Smooth muscle cell (in vitro differentiated cells): Measurements from ENCODE around the gene WWC2. TPM values are rescaled to one million over a fixed set of nuclear protein-coding genes. Genes with fewer than 3 reads are reported as not detected.

Experiments used
- DNase-seq: peaks from one replicate; lab custom pipeline; 2025; ENCODE audit not compliant: unreplicated experiment; lab: John Stamatoyannopoulos, UW
- H2AFZ ChIP-seq: fragments of 200-600 bp; sonication (generic); 2 replicates; pipeline ENCODE4 v1.6.0; 2016; ENCODE audit warnings: antibody characterized with exemption, low read depth, mild to moderate bottlenecking
- H3F3A ChIP-seq: fragments of 200-600 bp; sonication (generic); 2 replicates; pipeline ENCODE4 v1.6.0; 2017; ENCODE audit warnings: antibody characterized with exemption, low read depth
- H3K27ac ChIP-seq: fragments of 200-600 bp; sonication (generic); 2 replicates; pipeline ENCODE4 v1.5.1; 2016; ENCODE audit warnings: low read depth, mild to moderate bottlenecking
- H3K27me3 ChIP-seq: fragments of 200-600 bp; sonication (generic); 2 replicates; pipeline ENCODE4 v1.6.1; 2016; ENCODE audit warnings: low read depth, mild to moderate bottlenecking
- H3K36me3 ChIP-seq: fragments of 200-600 bp; sonication (generic); 2 replicates; pipeline ENCODE4 v1.5.1; 2016; ENCODE audit warnings: low read depth
- H3K4me1 ChIP-seq: fragments of 200-600 bp; sonication (generic); 2 replicates; pipeline ENCODE4 v1.5.1; 2016; ENCODE audit warnings: low read depth
- H3K4me2 ChIP-seq: fragments of 200-600 bp; sonication (generic); 2 replicates; pipeline ENCODE4 v1.6.0; 2016; ENCODE audit warnings: mild to moderate bottlenecking
- H3K4me3 ChIP-seq: fragments of 200-600 bp; sonication (generic); 2 replicates; pipeline ENCODE4 v1.5.1; 2016; ENCODE audit warnings: mild to moderate bottlenecking
- H3K79me2 ChIP-seq: fragments of 200-600 bp; sonication (generic); 2 replicates; pipeline ENCODE4 v1.6.0; 2016; ENCODE audit warnings: low read depth, mild to moderate bottlenecking
- H3K9ac ChIP-seq: fragments of 200-600 bp; sonication (generic); 2 replicates; pipeline ENCODE4 v1.6.0; 2016; ENCODE audit warnings: low read depth
- H3K9me3 ChIP-seq: fragments of 200-600 bp; sonication (generic); replicated peaks from 2 replicates; pipeline ENCODE4 v1.5.1; 2016; ENCODE audit warnings: low read depth
- H4K20me1 ChIP-seq: fragments of 200-600 bp; sonication (generic); 2 replicates; pipeline ENCODE4 v1.6.0; 2016; ENCODE audit warnings: low read depth
- CTCF ChIP-seq: fragments of 200-600 bp; sonication (generic); IDR thresholded peaks from 2 replicates; pipeline ENCODE4 v1.5.1; 2017; ENCODE audit warnings: borderline replicate concordance, mild to moderate bottlenecking, antibody characterized with exemption; ENCODE audit not compliant: insufficient read depth, poor library complexity, severe bottlenecking
- WGBS: methylation state at CpG from one replicate; pipeline ENCODE4 v1.1.7; 2016; ENCODE audit warnings: low lambda C conversion rate; 5-methylcytosine and 5-hydroxymethylcytosine counted together
- polyA plus RNA-seq: library from polyadenylated mRNA; unstranded; fragments of >200 nt; fragmentation: Nextera tagmentation; extraction: Ambion mirVana; gene quantifications from 2 replicates; pipeline ENCODE4 v1.2.1, GENCODE V29; 2016
- total RNA-seq: library from RNA; depleted of rRNA; stranded (reverse); fragments of >200 nt; gene quantifications from 2 replicates; pipeline ENCODE4 v1.2.3, GENCODE V29; 2014

WWC2 gene
- total and polyA plus RNA-seq, 2 experiments from 2014 or later = 11.2 to 13.5 TPM

- Histone ChIP-seq H3K4me3 (no peak overlapping the region), H2AFZ (no peak overlapping the region), H3K27ac (no peak overlapping the region), H3K27me3 (no peaks in the 10 kb centered on the region), H3K9ac (no peak overlapping the region), H3F3A (no peaks in the 10 kb centered on the region), H3K4me1 (no peaks in the 10 kb centered on the region), H3K79me2 (no peaks in the 10 kb centered on the region), H3K36me3 (no peaks in the 10 kb centered on the region), H3K9me3 (no peaks in the 10 kb centered on the region), H4K20me1 (no peaks in the 10 kb centered on the region), H3K4me2 (no peak overlapping the region)
- WGBS = 80% methylated on average over 4 of the region's 4 CpGs
- DNase-seq = no peak
- TF ChIP-seq CTCF = no peak
These were observed 18.5 kb upstream of the WWC2 start for GRCh38 chr4:183080372-183081115.

- H3K27me3 ChIP-seq = no peaks in the 10 kb centered on the region
- WGBS = 75% methylated on average over 3 of the region's 3 CpGs
- H3K36me3 ChIP-seq = no peaks in the 10 kb centered on the region
- no peaks in the 10 kb centered on the region for H3F3A ChIP-seq
- no peak for DNase-seq
- no peak overlapping the region for H3K27ac ChIP-seq
- H3K4me3 ChIP-seq = no peak overlapping the region
- no peak overlapping the region for H3K9ac ChIP-seq
- H2AFZ ChIP-seq = no peak overlapping the region
- no peak overlapping the region for H3K4me2 ChIP-seq
- H3K9me3 ChIP-seq = no peaks in the 10 kb centered on the region
- no peak for TF ChIP-seq CTCF
- no peaks in the 10 kb centered on the region for H3K4me1 ChIP-seq
- H3K79me2 ChIP-seq = no peaks in the 10 kb centered on the region
- H4K20me1 ChIP-seq = no peaks in the 10 kb centered on the region
These were observed 18.0 kb upstream of the WWC2 start for GRCh38 chr4:183081116-183081469.

DNA sequence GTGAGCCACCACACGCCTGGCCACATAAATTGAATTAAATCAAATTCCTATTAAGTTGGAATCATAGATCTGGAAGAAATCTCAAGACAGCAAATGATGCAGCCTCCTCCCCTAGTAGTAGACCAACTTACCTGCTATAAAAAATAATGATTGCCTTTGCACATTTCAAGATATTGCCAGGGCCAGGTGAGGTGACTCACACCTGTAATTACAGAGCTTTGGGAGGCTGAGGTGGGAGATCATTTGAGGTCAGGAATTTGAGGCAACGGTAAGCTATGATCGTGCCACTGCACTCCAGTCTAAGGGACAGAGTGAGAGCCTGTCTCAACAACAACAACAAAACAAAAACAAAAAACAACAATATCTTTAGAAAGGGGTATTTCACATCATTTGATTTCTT lies 17.0 kb upstream of the WWC2 start:
- WGBS = 84% methylated on average over 3 of the region's 3 CpGs
- H3K27me3 ChIP-seq = no peaks in the 10 kb centered on the region
- no peaks in the 10 kb centered on the region for H3K79me2 ChIP-seq
- H3K4me1 ChIP-seq = no peaks in the 10 kb centered on the region
- H2AFZ ChIP-seq = no peak overlapping the region
- no peak for DNase-seq
- no peak overlapping the region for H3K4me3 ChIP-seq
- H4K20me1 ChIP-seq = no peaks in the 10 kb centered on the region
- H3K27ac ChIP-seq = no peak overlapping the region
- no peak overlapping the region for H3K4me2 ChIP-seq
- no peaks in the 10 kb centered on the region for H3K36me3 ChIP-seq
- no peaks in the 10 kb centered on the region for H3K9me3 ChIP-seq
- no peak overlapping the region for H3K9ac ChIP-seq
- H3F3A ChIP-seq = no peaks in the 10 kb centered on the region
- TF ChIP-seq CTCF = no peak
